Colonic mucosa (tissue), 4 donors: ENCODE data around the gene DGAT2. TPM values are rescaled to one million over a fixed set of nuclear protein-coding genes. Genes with fewer than 3 reads are reported as not detected.
"Not testable (repeated sequence)": the region's sequence is repeated elsewhere in the genome, so short reads cannot be mapped to it uniquely, and the experiment has no call there.

Experiments
- DNase-seq: peaks from one replicate; pipeline ENCODE4 v3.0.0-alpha.2; 2020
- H3K27ac ChIP-seq: fragments of 200-600 bp; one replicate; pipeline ENCODE4 v1.8.0; 2021
- H3K27me3 ChIP-seq: fragments of 200-600 bp; one replicate; pipeline ENCODE4 v1.8.0; 2021
- H3K36me3 ChIP-seq: fragments of 200-600 bp; one replicate; pipeline ENCODE4 v1.8.0; 2021
- H3K4me1 ChIP-seq: fragments of 200-600 bp; one replicate; pipeline ENCODE4 v1.8.0; 2021; ENCODE audit warnings: mild to moderate bottlenecking
- H3K4me3 ChIP-seq: fragments of 200-600 bp; one replicate; pipeline ENCODE4 v1.8.0; 2021
- H3K9ac ChIP-seq, 2 donors: one replicate each; pipeline ENCODE4 v1.7.0; 2013; ENCODE audit warnings: control low read depth in 2 of 2, low read depth in 2 of 2, low read length in 2 of 2
- H3K9me3 ChIP-seq: fragments of 200-600 bp; one replicate; pipeline ENCODE4 v1.8.0; 2021
- CTCF ChIP-seq: fragments of 200-600 bp; IDR thresholded peaks from one replicate; pipeline ENCODE4 v1.8.0; 2022; ENCODE audit warnings: antibody characterized with exemption, mild to moderate bottlenecking
- intact Hi-C: fragments of 100-400 bp; cut with DNase I; formaldehyde crosslinking; loops from one replicate; pipeline ENCODE4 v1.14.1; 2022
- total RNA-seq, 2 donors: library from RNA; stranded (reverse); fragmentation: NEBNext Ultra II Directional in 1 of 2; extraction: Animal tissue kit (Norgen Biotek cat#: 25700) in 1 of 2; gene quantifications; one replicate each; pipeline ENCODE4 v1.2.1, GENCODE V29; 2021
- donor health status: healthy.
- donor health status: DM: no; HTN: no; CAD: no.
- donor health status: DM: no; HTN: no; CAD: no.

Gene DGAT2
- total RNA-seq, 2 donors from 2014 or later, result 3.0 to 5.9 TPM

GRCh38 chr11:75734491-75735180, 33.9 kb upstream of the DGAT2 start:
- Histone ChIP-seq H3K9ac (peak overlapping the region in 1 of 2 donors; percentile 14), H3K4me1 (peaks cover 8% of the 10 kb centered on the region), H3K27ac (peak overlapping the region; percentile 53), H3K27me3 (no peaks in the 10 kb centered on the region), H3K4me3 (no peak overlapping the region), H3K36me3 (no peaks in the 10 kb centered on the region), H3K9me3 (no peaks in the 10 kb centered on the region)
- intact Hi-C loops, result loop anchor here (10.0 kb wide), 1 partner anchor 50 kb away; no protein-coding TSS in a partner anchor
- no peak for TF ChIP-seq CTCF
- DNase-seq, result peak; percentile 69

DNA sequence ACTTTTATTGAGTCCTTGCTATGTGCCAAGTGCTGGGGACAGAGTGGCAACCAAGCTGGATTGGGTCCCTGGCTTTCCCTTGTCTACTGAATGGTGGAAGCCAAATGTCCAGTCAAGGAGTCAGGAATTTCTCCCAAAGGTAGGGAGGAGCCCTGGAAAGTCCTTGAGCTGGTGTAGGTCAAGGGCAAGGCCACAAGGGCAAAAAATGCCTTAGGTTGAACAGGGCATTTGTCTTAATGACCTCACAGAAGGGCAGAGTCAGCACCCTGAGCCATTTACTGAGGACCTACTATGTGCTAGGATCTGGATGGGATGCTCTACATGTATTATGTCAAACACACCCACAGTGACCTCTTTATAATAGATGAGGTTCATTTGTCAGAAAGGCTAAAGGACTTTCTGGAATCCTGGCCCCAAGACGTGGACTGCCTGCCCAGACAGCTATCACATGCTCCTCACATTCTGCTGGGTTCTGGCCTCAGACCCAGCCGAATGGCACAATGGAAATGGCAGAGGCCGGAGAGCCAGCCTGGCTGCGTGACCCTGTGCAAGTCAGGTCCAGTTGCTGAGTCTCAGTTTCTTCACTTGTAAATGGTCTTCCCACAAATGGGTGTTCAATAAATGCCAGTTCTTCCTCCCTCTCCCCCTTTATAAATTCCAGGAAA, 33.3 kb upstream of the DGAT2 start:
- Histone ChIP-seq H3K9me3 (no peaks in the 10 kb centered on the region), H3K27ac (peak overlapping the region; percentile 53), H3K4me1 (peaks cover 8% of the 10 kb centered on the region), H3K9ac (no peak overlapping the region), H3K27me3 (no peaks in the 10 kb centered on the region), H3K36me3 (no peaks in the 10 kb centered on the region), H3K4me3 (no peak overlapping the region)
- intact Hi-C loops, result loop anchor here (10.0 kb wide), 1 partner anchor 49 kb away; no protein-coding TSS in a partner anchor
- no peak for TF ChIP-seq CTCF
- DNase-seq, result no peak

DNA sequence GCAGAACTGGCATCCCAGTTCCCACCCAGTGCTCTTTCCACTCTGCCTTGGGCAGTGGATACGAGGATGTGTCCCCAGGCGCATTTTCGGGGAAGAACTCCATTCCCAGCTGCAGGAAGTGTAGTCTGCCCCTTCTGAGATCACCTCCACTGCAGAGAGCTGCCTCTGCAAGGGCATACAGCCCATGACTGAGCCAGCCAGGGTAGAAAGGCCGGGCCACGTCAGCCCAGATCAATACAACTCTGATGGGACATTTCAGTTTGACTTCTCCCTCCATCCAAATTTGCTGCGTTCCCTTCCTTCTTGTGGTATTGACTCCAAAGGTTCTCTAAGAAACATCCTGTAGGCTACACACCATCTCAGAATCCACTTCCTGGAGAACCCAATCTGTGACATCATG, 31.3 kb upstream of the DGAT2 start:
- Histone ChIP-seq H3K27ac (no peak overlapping the region), H3K27me3 (no peaks in the 10 kb centered on the region), H3K4me3 (no peak overlapping the region), H3K9me3 (no peaks in the 10 kb centered on the region), H3K4me1 (peaks cover 8% of the 10 kb centered on the region), H3K9ac (no peak overlapping the region), H3K36me3 (no peaks in the 10 kb centered on the region)
- no peak for DNase-seq
- intact Hi-C loops, result loop anchor here (10.0 kb wide), 1 partner anchor 47 kb away; no protein-coding TSS in a partner anchor
- no peak for TF ChIP-seq CTCF

DNA sequence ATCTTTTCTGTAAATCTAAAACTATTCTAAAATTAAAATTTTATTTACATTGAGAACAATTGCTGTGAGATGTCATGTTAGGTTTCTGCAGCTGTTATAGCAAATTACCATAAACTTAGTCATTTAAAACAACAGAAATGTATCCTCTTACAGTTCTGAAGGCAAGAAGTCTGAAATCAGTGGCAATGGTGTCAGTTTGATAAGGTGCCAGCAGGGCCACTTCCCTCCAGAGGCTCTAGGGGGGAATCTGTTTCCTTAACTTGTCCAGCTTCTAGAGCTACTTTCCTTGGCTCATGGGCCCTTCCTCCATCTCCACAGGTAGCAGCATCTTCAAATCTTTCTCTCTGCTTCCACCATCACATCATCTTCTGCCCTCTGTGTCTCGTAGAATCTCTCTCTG, 27.9 kb upstream of the DGAT2 start:
- no peaks in the 10 kb centered on the region for H3K27me3 ChIP-seq
- intact Hi-C loops, result no loop called here
- no peak for TF ChIP-seq CTCF
- no peaks in the 10 kb centered on the region for H3K36me3 ChIP-seq
- no peaks in the 10 kb centered on the region for H3K9me3 ChIP-seq
- H3K4me3 ChIP-seq, result no peak overlapping the region
- H3K9ac ChIP-seq, result no peak overlapping the region
- DNase-seq, result no peak
- H3K4me1 ChIP-seq, result no peaks in the 10 kb centered on the region
- no peak overlapping the region for H3K27ac ChIP-seq

GRCh38 chr11:75743159-75743558, 25.4 kb upstream of the DGAT2 start:
- H3K9me3 ChIP-seq, H3K4me1 ChIP-seq, H3K9ac ChIP-seq, H3K27me3 ChIP-seq, intact Hi-C loops, H3K27ac ChIP-seq, DNase-seq, H3K36me3 ChIP-seq, H3K4me3 ChIP-seq: not testable (repeated sequence)
